Neural progenitor cell (in vitro differentiated cells): Measurements from ENCODE around the gene MPHOSPH8.

Experiments used
- EZH2 ChIP-seq: fragments of 200-600 bp; sonication (generic); IDR thresholded peaks from 2 replicates; pipeline ENCODE4 v1.6.1; 2017; ENCODE audit warnings: antibody characterized with exemption, mild to moderate bottlenecking, moderate library complexity
- EZH2phosphoT487 ChIP-seq: fragments of 200-600 bp; sonication (generic); IDR thresholded peaks from 2 replicates; pipeline ENCODE4 v1.6.1; 2017; ENCODE audit warnings: antibody characterized with exemption
- TF ChIP-seq, protein P1 (sequence below): fragments of 200-600 bp; sonication (generic); IDR thresholded peaks from 2 replicates; pipeline ENCODE4 v1.5.1; 2017; ENCODE audit warnings: antibody characterized with exemption, mild to moderate bottlenecking

DNA sequence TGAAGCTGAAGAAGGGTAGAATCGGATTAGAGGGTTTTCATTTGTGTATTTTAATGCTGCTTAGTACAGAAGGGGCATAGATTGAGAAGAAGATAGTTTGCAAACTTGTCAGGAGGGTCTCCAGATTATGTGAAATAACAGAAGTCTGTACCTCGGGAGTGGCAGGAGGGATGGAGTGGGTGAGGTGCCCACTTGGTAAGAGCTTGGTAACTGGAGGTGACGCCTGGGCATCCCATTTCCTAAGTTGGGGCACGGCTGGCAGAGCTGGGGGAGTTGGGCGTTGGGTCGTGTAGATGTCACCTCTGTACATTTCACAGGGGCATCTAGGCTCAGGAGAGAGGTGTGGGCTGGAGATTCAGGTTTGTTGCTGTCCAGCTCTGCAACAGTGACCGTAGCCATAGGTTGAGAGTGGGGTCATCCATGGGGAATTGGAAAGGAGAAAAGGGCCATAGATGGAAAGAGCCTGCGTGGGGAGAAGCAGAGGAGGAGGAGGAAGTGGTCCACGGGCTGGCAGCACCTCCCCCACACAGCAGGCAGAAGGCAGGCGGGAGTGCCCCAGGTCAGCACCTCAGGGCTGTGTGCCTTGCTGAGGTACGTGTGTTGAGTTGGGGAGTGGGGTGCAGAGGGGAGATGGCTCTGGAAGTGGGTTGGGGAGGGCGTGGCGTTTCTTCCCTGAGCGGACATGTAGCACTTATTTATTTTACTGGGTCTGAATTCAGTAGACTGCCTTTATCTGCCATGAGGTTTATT lies 31.2 kb downstream of the MPHOSPH8 start:
- no peak for TF ChIP-seq EZH2
- TF ChIP-seq, protein P1, sequence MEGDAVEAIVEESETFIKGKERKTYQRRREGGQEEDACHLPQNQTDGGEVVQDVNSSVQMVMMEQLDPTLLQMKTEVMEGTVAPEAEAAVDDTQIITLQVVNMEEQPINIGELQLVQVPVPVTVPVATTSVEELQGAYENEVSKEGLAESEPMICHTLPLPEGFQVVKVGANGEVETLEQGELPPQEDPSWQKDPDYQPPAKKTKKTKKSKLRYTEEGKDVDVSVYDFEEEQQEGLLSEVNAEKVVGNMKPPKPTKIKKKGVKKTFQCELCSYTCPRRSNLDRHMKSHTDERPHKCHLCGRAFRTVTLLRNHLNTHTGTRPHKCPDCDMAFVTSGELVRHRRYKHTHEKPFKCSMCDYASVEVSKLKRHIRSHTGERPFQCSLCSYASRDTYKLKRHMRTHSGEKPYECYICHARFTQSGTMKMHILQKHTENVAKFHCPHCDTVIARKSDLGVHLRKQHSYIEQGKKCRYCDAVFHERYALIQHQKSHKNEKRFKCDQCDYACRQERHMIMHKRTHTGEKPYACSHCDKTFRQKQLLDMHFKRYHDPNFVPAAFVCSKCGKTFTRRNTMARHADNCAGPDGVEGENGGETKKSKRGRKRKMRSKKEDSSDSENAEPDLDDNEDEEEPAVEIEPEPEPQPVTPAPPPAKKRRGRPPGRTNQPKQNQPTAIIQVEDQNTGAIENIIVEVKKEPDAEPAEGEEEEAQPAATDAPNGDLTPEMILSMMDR: no peak
- TF ChIP-seq EZH2phosphoT487: no peak
